Measurements from ENCODE around the gene ZNF784.

The ZNF784 gene

DNA sequence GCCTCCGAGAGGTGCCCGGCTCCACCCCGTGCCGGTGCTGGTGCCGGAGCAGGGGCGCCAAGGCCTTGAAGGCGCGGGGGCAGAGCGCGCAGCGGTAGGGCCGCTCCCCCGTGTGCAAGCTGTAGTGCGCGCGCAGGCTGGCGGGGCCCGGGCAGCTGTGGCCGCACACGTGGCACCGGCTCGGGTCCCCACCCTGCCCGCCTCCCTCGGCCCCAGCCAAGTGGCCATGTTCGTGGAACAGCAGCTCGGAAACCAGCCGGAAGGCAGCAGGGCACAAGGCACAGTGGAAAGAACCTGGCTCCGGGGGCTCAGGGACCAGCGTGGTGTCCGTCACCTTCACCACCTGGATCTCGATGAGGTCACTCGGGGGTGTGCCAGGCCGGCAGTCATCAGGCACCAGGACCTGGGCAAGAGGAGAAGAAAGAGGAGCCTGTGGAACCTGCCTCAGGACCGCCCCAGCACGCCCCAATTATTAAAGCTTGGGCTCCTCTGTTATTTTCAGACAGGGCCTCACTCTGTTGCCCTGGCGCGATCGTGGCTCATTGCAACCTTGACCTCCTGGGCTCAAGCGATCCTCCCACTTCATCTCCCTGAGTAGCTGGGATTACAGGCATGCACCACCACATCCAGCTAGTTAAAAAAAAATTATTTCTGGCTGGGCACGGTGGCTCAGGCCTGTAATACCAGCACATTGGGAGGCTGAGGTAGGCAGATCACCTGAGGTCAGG is 2.0 kb downstream of the ZNF784 start:
- no peak for DNase-seq (ENCODE audit: low read depth in 2 of 3, low spot score in 1 of 3)

DNA sequence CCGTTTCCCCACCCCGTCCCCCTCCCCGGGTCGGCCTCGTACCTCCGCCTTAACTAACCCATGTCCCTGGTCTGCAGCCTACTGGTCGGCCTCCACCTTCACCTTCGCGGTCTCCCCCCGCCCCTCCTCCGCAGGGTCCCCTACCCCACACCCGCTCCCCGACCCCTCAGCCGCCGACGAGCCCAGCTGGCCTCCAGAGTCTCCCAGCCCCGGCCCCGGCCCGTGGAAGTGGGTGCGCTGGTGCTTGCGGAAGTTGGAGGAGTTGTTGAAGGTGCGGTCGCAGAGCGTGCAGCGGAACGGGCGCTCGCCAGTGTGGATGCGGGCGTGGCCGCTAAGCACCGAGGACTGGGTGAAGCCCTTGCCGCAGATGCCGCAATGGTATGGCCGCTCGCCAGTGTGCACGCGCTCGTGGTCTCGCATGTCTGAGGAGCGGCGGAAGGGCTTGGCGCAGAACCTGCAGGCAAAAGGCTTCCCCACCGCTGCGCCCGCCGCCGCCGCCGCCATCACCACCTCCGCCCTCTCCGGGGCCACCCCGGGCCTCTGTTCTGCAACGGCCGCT is 2.6 kb downstream of the ZNF784 start:
- DNase-seq (ENCODE audit: low read depth in 2 of 3, low spot score in 1 of 3) = no peak

DNA sequence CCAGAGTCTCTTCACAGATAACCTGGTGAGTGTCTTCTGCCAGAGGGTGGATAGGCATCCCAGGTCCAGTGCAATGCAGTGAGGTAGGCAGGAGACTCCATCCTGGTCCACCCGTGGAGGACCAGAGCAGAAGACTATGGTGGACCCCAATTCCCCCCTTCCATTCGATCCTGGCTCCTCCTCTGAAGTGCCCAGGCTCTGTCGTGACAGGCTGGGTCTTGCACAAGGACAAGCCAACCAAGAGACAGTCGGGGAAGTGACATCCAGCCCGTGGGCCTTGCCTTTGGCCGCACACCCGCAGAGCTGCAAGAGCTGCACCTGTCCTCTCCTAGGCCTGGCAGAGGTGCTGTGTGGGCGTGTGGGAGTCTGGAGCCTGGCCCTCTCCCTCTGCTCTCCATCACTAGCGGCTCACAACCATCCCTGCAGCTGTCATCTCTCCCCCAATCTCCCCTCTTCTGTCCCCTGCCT is 3.1 kb downstream of the ZNF784 start:
- DNase-seq (ENCODE audit: low read depth in 2 of 3, low spot score in 1 of 3) = no peak

DNA sequence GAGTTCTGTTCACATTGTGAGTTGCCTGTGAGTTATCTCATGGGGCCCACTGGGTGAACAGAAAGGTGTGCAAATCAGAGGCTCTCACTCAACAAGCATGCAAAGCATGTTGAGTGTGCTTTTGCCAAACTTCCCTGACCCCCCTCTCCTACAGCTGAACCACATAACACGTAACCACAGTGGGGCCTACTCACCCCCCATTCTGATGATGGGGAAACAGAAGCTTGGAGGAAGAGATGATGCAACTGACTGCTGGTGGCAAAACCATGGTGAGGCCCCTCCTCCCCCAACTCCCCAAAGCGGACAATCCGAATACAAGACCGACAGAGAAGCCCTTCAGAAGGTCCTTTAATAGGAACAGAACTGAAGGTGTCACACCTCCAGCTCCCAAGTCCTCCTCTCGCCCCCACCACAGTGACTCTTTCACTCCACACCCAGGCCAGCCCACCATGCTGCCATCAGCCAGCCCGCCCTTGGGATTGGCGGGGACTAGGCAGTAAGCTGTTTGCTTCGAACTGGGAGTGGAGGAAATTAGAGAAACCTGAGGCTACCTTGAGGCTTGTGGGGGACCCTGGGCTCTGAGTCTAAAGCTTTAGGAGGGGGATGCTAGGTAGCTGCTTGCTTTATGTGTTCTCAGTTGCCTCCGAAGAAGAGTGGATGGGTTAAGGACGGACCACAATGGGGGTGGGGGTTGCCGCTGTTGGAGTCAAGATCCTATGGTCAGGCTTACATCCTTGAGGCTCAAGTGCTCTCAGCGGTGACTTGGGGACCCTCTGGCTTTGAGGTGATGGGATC is 3.8 kb downstream of the ZNF784 start:
- DNase-seq (ENCODE audit: low read depth in 2 of 3, low spot score in 1 of 3) = no peak

GRCh38 chr19:55619286-55619685 is 5.1 kb downstream of the ZNF784 start:
- DNase-seq (ENCODE audit: low read depth in 2 of 3, low spot score in 1 of 3) = no peak

GRCh38 chr19:55618426-55618825 is 5.9 kb downstream of the ZNF784 start:
- DNase-seq (ENCODE audit: low read depth in 2 of 3, low spot score in 1 of 3) = no peak

DNA sequence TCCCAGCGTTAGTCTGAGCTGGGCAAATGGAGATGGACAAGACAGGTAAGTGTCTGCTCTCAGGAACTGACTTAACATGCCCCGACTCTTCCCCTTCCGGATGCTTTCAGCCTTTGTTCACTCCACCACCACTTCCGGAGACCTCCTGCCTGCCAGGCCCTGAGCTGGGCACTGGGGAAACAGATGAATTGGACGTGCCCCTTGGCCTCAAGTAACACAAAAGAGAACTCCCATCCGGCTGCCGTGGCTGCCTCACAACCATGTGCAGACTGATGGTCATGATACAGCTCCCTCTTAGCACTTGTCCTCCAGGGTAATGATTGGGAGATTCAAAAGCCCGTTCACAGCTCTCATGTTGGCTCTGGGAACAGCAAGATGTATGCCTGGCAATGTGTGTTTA is 6.9 kb downstream of the ZNF784 start:
- no peak for DNase-seq (ENCODE audit: low read depth in 2 of 3, low spot score in 1 of 3)

DNA sequence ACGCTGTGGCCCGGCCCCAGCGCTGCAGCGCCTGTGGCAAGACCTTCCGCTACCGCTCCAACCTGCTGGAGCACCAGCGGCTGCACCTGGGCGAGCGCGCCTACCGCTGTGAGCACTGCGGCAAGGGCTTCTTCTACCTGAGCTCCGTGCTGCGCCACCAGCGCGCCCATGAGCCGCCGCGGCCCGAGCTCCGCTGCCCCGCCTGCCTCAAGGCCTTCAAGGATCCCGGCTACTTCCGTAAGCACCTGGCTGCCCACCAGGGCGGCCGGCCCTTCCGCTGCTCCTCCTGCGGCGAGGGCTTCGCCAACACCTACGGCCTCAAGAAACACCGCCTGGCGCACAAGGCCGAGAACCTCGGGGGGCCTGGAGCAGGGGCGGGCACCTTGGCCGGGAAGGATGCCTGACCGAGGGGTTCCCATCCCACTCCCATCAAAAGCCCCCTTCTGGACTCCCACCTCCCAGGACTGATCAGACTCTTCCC is 7.9 kb downstream of the ZNF784 start:
- no peak for DNase-seq (ENCODE audit: low read depth in 2 of 3, low spot score in 1 of 3)

- DNase-seq (ENCODE audit: low read depth in 2 of 3, low spot score in 1 of 3) = no peak
Observed at GRCh38 chr19:55615543-55616394, 8.6 kb downstream of the ZNF784 start.

DNA sequence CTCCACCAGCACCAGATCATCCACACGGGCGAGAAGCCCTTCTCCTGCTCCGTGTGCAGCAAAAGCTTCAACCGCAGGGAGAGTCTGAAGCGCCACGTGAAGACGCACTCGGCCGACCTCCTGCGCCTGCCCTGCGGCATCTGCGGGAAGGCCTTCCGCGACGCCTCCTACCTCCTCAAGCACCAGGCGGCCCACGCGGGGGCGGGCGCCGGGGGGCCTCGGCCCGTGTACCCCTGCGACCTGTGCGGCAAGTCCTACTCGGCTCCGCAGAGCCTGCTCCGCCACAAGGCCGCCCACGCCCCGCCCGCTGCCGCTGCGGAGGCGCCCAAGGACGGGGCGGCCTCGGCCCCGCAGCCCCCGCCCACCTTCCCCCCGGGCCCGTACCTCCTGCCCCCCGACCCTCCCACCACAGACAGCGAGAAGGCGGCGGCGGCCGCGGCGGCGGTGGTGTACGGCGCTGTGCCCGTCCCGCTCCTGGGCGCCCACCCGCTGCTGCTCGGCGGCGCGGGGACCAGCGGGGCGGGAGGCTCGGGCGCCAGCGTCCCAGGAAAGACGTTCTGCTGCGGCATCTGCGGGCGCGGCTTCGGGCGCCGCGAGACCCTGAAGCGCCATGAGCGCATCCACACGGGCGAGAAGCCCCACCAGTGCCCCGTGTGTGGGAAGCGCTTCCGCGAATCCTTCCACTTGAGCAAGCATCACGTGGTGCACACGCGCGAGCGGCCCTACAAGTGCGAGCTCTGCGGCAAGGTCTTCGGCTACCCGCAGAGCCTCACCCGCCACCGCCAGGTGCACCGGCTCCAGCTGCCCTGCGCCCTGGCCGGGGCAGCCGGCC is 9.4 kb downstream of the ZNF784 start:
- DNase-seq (ENCODE audit: low read depth in 2 of 3, low spot score in 1 of 3) = no peak

DNA sequence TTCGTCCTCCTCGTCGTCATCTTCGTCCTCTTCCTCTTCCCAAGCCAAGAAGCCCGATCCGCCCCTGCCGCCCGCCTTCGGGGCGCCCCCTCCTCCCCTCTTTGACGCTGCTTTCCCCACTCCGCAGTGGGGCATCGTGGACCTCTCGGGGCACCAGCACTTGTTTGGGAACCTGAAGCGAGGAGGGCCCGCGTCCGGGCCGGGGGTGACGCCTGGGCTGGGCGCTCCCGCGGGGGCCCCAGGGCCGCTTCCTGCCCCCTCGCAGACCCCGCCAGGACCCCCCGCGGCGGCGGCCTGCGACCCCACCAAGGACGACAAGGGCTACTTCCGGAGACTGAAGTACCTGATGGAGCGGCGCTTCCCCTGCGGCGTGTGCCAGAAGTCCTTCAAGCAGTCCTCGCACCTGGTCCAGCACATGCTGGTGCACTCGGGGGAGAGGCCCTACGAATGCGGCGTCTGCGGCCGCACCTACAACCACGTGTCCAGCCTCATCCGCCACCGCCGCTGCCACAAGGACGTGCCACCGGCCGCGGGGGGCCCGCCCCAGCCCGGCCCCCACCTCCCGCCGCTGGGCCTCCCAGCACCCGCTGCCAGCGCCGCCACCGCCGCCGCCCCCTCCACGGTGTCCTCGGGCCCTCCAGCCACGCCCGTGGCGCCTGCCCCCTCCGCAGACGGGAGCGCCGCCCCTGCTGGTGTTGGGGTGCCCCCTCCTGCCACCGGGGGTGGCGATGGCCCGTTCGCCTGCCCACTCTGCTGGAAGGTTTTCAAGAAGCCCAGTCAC is 10.2 kb downstream of the ZNF784 start:
- no peak for DNase-seq (ENCODE audit: low read depth in 2 of 3, low spot score in 1 of 3)

DNA sequence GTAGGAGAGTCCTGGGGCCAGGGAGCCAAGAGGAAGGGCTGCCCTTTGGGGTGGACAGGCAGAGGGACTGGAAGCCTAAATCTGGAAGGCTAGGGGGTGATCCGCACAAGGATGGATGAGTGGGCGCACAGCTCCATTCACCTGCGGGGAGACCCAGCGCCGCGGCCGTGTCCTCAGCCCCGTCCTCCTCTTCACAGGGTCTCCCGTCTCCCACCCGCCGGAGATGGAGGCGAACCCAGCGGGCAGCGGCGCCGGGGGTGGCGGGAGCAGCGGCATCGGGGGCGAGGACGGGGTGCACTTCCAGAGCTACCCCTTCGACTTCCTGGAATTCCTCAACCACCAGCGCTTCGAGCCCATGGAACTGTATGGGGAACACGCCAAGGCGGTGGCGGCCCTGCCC is 11.0 kb downstream of the ZNF784 start:
- DNase-seq (ENCODE audit: low read depth in 2 of 3, low spot score in 1 of 3) = no peak

DNA sequence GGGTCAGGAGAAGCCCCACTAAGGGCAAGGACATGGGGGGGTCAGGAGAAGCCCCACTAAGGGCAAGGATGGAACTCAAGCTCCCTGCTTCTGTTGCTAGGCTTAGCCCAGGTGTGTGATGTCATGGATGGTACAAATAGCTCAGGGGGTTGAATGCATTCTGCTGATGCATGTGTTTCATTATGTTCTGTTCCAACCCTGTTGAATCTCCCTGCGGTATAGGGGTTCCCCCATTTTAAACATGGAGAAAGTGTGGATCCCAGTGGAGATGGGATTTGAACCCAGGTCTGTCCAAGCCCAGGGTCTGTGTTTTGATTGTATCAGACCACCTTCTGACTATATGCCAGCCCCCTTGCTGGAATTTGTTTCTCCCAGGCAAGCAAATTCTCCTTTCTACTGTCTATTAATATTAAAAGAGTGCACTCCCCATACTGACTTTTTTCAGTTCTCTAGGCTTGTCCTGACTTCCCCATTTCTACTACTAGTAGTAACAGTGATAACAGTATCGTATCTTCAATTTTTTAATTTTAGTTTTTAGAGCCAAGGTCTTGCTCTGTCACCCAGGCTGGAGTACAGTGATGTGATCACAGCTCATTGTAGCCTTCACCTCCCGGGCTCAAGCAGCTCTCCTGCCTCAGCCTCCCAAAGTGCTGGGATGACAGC is 12.3 kb downstream of the ZNF784 start:
- DNase-seq (ENCODE audit: low read depth in 2 of 3, low spot score in 1 of 3) = no peak

- DNase-seq (ENCODE audit: low read depth in 2 of 3, low spot score in 1 of 3) = no peak
Observed at GRCh38 chr19:55611300-55611982, 12.9 kb downstream of the ZNF784 start.

GRCh38 chr19:55609326-55609725 is 15.0 kb downstream of the ZNF784 start:
- no peak for DNase-seq (ENCODE audit: low read depth in 2 of 3, low spot score in 1 of 3)

DNA sequence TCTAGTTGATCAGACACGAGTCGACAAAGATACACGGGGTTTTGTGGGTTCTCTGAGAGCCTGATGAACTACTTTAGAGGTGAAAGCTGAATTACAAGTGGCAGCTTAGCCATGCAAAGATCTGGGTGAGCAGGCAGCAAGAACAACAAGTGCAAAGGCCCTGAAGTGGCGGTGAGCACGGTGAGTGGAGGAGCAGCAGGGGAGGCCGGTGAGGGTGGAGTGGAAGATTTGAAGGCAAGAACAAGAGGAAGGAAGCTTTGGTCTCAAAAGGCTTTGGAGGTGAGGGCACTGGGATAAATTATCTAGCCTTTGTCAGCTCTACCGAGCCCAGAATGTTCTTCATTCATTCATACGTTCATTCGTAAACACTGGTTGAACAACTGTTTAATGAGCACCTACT is 17.5 kb downstream of the ZNF784 start:
- DNase-seq (ENCODE audit: low read depth in 2 of 3, low spot score in 1 of 3) = no peak

GRCh38 chr19:55606471-55606787 is 17.9 kb downstream of the ZNF784 start:
- no peak for DNase-seq (ENCODE audit: low read depth in 2 of 3, low spot score in 1 of 3)

- peak; percentile 52 to 66 (median 65) for DNase-seq (ENCODE audit: low read depth in 2 of 3, low spot score in 1 of 3)
Observed at GRCh38 chr19:55605637-55606470, 18.5 kb downstream of the ZNF784 start, which contains the start of gene ZNF865. Gene ZNF865, plus strand, starts transcription at chr19:55605647. Its CDS starts 7,972 bp downstream, at chr19:55613619.
